A549 (cell line): ENCODE measurements around the gene METAP2. TPM values are rescaled to one million over a fixed set of nuclear protein-coding genes. Genes with fewer than 3 reads are reported as not detected.

Source experiments
- ATAC-seq, 2 experiments: fragments of 200-7000 bp in 1 of 2; fragments of >200 bp in 1 of 2; cut with Nextera tagmentation in 1 of 2; cut with Tn5 transposase in 1 of 2; 3 replicates each; pipeline versions ENCODE4 v1.8.0 to v1.9.1; 2018 to 2020; ENCODE audit warnings: mild to moderate bottlenecking in 1 of 2, moderate library complexity in 1 of 2
- CTCF ChIA-PET: fragments of 300-600 bp; sonication (Branson Sonifier 250); formaldehyde crosslinking; extraction: SDS; loops from one replicate; lab custom pipeline; 2021; ENCODE audit warnings: antibody characterized with exemption, inconsistent platforms; lab: Yijun Ruan, JAX
- POLR2A ChIA-PET: fragments of 350-600 bp; formaldehyde crosslinking; extraction: SDS; loops from one replicate; lab custom pipeline; 2021; ENCODE audit warnings: antibody characterized with exemption, inconsistent platforms; lab: Yijun Ruan, JAX
- DNase-seq, 2 experiments: peaks; one replicate each; pipeline versions ENCODE4 v3.0.0 to v3.0.0-alpha.2; 2011 to 2016; ENCODE audit warnings: low read depth in 1 of 2, low spot score in 1 of 2
- FAIRE-seq: peaks from 2 replicates; lab custom pipeline; 2011; peaks lifted over from hg19 to GRCh38; lab: Jason Lieb, UNC
- H3K27ac ChIP-seq, 2 experiments: fragments of >200 bp; sonication (Bioruptor Twin); formaldehyde crosslinking; 3 replicates each; pipeline ENCODE4 v1.5.1; 2016 to 2017
- H3K4me1 ChIP-seq: fragments of >200 bp; sonication (Bioruptor Twin); formaldehyde crosslinking; 3 replicates; pipeline ENCODE4 v1.6.1; 2016
- H3K4me2 ChIP-seq: fragments of >200 bp; sonication (Bioruptor Twin); formaldehyde crosslinking; 3 replicates; pipeline ENCODE4 v1.6.1; 2016
- H3K4me3 ChIP-seq: fragments of >200 bp; sonication (Bioruptor Twin); formaldehyde crosslinking; 3 replicates; pipeline ENCODE4 v1.5.1; 2016
- H3K9me3 ChIP-seq: fragments of >200 bp; sonication (Bioruptor Twin); formaldehyde crosslinking; 3 replicates; pipeline ENCODE4 v1.6.1; 2016
- ATOH8 ChIP-seq: fragments of 250-450 bp; sonication (Bioruptor Pico); IDR thresholded peaks from 2 replicates; pipeline ENCODE4 v1.5.0; 2020; ENCODE audit warnings: low read depth, mild to moderate bottlenecking, moderate library complexity
- EHMT2 ChIP-seq: fragments of 200-600 bp; sonication (generic); IDR thresholded peaks from 2 replicates; pipeline ENCODE4 v1.6.1; 2016; ENCODE audit warnings: antibody characterized with exemption, low read depth, mild to moderate bottlenecking, moderate library complexity
- EP300 ChIP-seq, 2 experiments: fragments of >200 bp; sonication (Bioruptor Twin); formaldehyde crosslinking; IDR thresholded peaks; 2 replicates in 1 of 2; 3 replicates in 1 of 2; pipeline ENCODE4 v1.6.1; 2016 to 2017
- FOSL2 ChIP-seq, 2 experiments: fragments of 450-650 bp in 1 of 2; fragments of >200 bp in 1 of 2; sonication (Bioruptor Twin) in 1 of 2; formaldehyde crosslinking; IDR thresholded peaks; 2 replicates each; pipeline versions ENCODE4 v1.5.0 to v1.6.1; 2016 to 2020; ENCODE audit warnings: mild to moderate bottlenecking in 1 of 2, moderate library complexity in 1 of 2
- JUNB ChIP-seq: fragments of >200 bp; sonication (Bioruptor Twin); formaldehyde crosslinking; IDR thresholded peaks from 2 replicates; pipeline ENCODE4 v1.6.1; 2016
- KDM1A ChIP-seq: fragments of 200-600 bp; sonication (generic); IDR thresholded peaks from 2 replicates; pipeline ENCODE4 v1.6.1; 2016; ENCODE audit warnings: low read depth, mild to moderate bottlenecking
- MYC ChIP-seq: IDR thresholded peaks from 2 replicates; pipeline ENCODE4 v1.6.1; 2012; ENCODE audit warnings: mild to moderate bottlenecking, inconsistent platforms, low read length, improper control_type of control experiment, borderline replicate concordance
- NFE2L2 ChIP-seq: fragments of 150-350 bp; conservative IDR thresholded peaks from 2 replicates; pipeline ENCODE4 v1.6.1; 2014; ENCODE audit warnings: low read length
- NPAS2 ChIP-seq: fragments of 250-450 bp; sonication (Bioruptor Pico); IDR thresholded peaks from 2 replicates; pipeline ENCODE4 v1.8.0; 2022; ENCODE audit warnings: mild to moderate bottlenecking, moderate library complexity, borderline replicate concordance
- NR3C1 ChIP-seq: fragments of >200 bp; sonication (Bioruptor Twin); formaldehyde crosslinking; IDR thresholded peaks from 3 replicates; pipeline ENCODE4 v1.6.1; 2017
- PBX3 ChIP-seq: IDR thresholded peaks from 2 replicates; pipeline ENCODE4 v1.6.1; 2012
- PHF8 ChIP-seq: fragments of 200-600 bp; sonication (generic); IDR thresholded peaks from 2 replicates; pipeline ENCODE4 v1.6.1; 2016; ENCODE audit warnings: low read depth, mild to moderate bottlenecking, antibody characterized with exemption, moderate library complexity, borderline replicate concordance
- REST ChIP-seq: fragments of 200-600 bp; sonication (generic); IDR thresholded peaks from 2 replicates; pipeline ENCODE4 v1.6.1; 2016; ENCODE audit warnings: antibody characterized with exemption, mild to moderate bottlenecking, moderate library complexity
- SMC3 ChIP-seq: fragments of >200 bp; sonication (Bioruptor Twin); formaldehyde crosslinking; IDR thresholded peaks from 3 replicates; pipeline ENCODE4 v1.6.1; 2018; ENCODE audit warnings: inconsistent platforms
- SREBF2 ChIP-seq: fragments of 450-650 bp; IDR thresholded peaks from 2 replicates; pipeline ENCODE4 v1.6.1; 2014; ENCODE audit warnings: mild to moderate bottlenecking, moderate library complexity
- TFCP2L1 ChIP-seq: fragments of 250-450 bp; sonication (Bioruptor Pico); IDR thresholded peaks from 2 replicates; pipeline ENCODE4 v1.5.0; 2021; ENCODE audit warnings: mild to moderate bottlenecking
- ZC3H11A ChIP-seq: fragments of 450-650 bp; IDR thresholded peaks from 2 replicates; pipeline ENCODE4 v1.6.1; 2014; ENCODE audit warnings: antibody characterized with exemption, mild to moderate bottlenecking
- WGBS: methylation state at CpG from one replicate; pipeline ENCODE4 v1.1.6; 2017; ENCODE audit errors: missing lambda C conversion rate; 5-methylcytosine and 5-hydroxymethylcytosine counted together
- polyA plus RNA-seq, 4 experiments: library from polyadenylated mRNA; depleted of rRNA in 3 of 4; stranded (reverse); fragments of >200 nt; fragmentation: RNase III in 1 of 4; extraction: RNeasy Plus Mini Kit Qiagen cat#74134 plus additional on column Dnase treatment in 1 of 4; gene quantifications; 2 replicates in 3 of 4; 3 replicates in 1 of 4; pipeline ENCODE4 v1.2.3, GENCODE V29; 2011 to 2017
- TF ChIP-seq, protein P1 (sequence below): fragments of >200 bp; sonication (Bioruptor Twin); formaldehyde crosslinking; IDR thresholded peaks from 2 replicates; pipeline ENCODE4 v1.6.1; 2016
- TF ChIP-seq, protein P2 (sequence below): fragments of 450-650 bp; IDR thresholded peaks from 2 replicates; pipeline ENCODE4 v1.6.1; 2014; ENCODE audit warnings: antibody characterized with exemption
- TF ChIP-seq, protein P3 (sequence below): fragments of >200 bp; sonication (Bioruptor Twin); formaldehyde crosslinking; IDR thresholded peaks from 3 replicates; pipeline ENCODE4 v1.5.1; 2016

The METAP2 gene
- polyA plus RNA-seq, 2 of the 4 experiments (the other 2 are of a cell fraction), result 205 to 219 TPM

DNA sequence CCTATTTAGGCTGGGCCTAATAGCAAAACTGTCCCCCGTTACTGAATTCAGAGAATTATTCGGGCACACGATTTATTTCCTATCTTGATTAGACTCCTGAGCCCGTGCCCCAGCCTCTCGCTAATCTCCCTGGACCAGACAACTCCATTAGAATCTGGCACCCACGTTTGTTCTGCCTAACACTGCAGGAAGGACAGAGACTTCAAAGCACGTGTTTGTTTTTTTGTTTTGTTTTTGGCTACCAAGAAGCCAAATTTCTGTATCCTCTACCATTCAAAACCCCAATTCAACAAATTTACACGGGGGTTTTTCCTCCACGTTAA is 72.5 kb downstream of the METAP2 start:
- TF ChIP-seq REST, result no peak
- TF ChIP-seq JUNB, result no peak
- TF ChIP-seq NFE2L2, result no peak
- no peak for TF ChIP-seq FOSL2 (IDR thresholded peaks at IDR 0.05)
- no peak for TF ChIP-seq FOSL2 (CRISPR knock-in tag; IDR thresholded peaks at IDR 0.05)
- TF ChIP-seq NPAS2 (CRISPR knock-in tag), result no peak
- no peak for TF ChIP-seq ATOH8 (CRISPR knock-in tag)
- TF ChIP-seq PBX3, result no peak
- TF ChIP-seq MYC, result no peak
- TF ChIP-seq, protein P1, sequence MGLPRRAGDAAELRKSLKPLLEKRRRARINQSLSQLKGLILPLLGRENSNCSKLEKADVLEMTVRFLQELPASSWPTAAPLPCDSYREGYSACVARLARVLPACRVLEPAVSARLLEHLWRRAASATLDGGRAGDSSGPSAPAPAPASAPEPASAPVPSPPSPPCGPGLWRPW, result no peak
- TF ChIP-seq KDM1A, result no peak
- TF ChIP-seq EHMT2, result no peak
- TF ChIP-seq ZC3H11A, result no peak
- TF ChIP-seq, protein P2, sequence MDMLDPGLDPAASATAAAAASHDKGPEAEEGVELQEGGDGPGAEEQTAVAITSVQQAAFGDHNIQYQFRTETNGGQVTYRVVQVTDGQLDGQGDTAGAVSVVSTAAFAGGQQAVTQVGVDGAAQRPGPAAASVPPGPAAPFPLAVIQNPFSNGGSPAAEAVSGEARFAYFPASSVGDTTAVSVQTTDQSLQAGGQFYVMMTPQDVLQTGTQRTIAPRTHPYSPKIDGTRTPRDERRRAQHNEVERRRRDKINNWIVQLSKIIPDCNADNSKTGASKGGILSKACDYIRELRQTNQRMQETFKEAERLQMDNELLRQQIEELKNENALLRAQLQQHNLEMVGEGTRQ, result no peak
- TF ChIP-seq EP300 (IDR thresholded peaks at IDR 0.05), result no peak
- no peak for TF ChIP-seq SMC3
- TF ChIP-seq, protein P3, sequence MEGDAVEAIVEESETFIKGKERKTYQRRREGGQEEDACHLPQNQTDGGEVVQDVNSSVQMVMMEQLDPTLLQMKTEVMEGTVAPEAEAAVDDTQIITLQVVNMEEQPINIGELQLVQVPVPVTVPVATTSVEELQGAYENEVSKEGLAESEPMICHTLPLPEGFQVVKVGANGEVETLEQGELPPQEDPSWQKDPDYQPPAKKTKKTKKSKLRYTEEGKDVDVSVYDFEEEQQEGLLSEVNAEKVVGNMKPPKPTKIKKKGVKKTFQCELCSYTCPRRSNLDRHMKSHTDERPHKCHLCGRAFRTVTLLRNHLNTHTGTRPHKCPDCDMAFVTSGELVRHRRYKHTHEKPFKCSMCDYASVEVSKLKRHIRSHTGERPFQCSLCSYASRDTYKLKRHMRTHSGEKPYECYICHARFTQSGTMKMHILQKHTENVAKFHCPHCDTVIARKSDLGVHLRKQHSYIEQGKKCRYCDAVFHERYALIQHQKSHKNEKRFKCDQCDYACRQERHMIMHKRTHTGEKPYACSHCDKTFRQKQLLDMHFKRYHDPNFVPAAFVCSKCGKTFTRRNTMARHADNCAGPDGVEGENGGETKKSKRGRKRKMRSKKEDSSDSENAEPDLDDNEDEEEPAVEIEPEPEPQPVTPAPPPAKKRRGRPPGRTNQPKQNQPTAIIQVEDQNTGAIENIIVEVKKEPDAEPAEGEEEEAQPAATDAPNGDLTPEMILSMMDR, result no peak
- no peak for TF ChIP-seq NR3C1
- TF ChIP-seq SREBF2, result no peak
- no peak for TF ChIP-seq TFCP2L1 (CRISPR knock-in tag)
- no peak for TF ChIP-seq PHF8
- no peak for ATAC-seq
- WGBS, result 86% methylated on average over 9 of the region's 9 CpGs
- no peak for DNase-seq
- no peak overlapping the region for H3K4me2 ChIP-seq
- POLR2A ChIA-PET, result no interaction called here
- no peaks in the 10 kb centered on the region for H3K4me1 ChIP-seq
- FAIRE-seq, result no peak
- H3K9me3 ChIP-seq, result peaks cover 11% of the 10 kb centered on the region
- H3K27ac ChIP-seq, result no peak overlapping the region
- no peak overlapping the region for H3K4me3 ChIP-seq
- CTCF ChIA-PET, result no interaction called here
